Neutrophil (primary cell): ENCODE data around the gene DPH3.

Source experiments
- H3K27ac ChIP-seq: fragments of 200-600 bp; sonication (generic); 2 replicates; pipeline ENCODE4 v1.5.1; 2016; ENCODE audit warnings: mild to moderate bottlenecking, moderate library complexity
- H3K27me3 ChIP-seq: fragments of 200-600 bp; sonication (generic); 2 replicates; pipeline ENCODE4 v1.6.0; 2016; ENCODE audit warnings: mild to moderate bottlenecking
- H3K36me3 ChIP-seq: fragments of 200-600 bp; sonication (generic); 2 replicates; pipeline ENCODE4 v1.5.1; 2017
- H3K4me1 ChIP-seq, 2 experiments: fragments of 200-600 bp in 1 of 2; sonication (generic) in 1 of 2; 1 replicate in 1 of 2; 2 replicates in 1 of 2; pipeline versions ENCODE4 v1.5.1 to v1.6.1; 2013 to 2016; ENCODE audit warnings: low read depth in 1 of 2, low read length in 1 of 2, mild to moderate bottlenecking in 1 of 2, moderate library complexity in 1 of 2; ENCODE audit not compliant: control insufficient read depth in 1 of 2, insufficient read depth in 1 of 2
- H3K4me3 ChIP-seq, 2 experiments: fragments of 200-600 bp in 1 of 2; sonication (generic) in 1 of 2; 1 replicate in 1 of 2; 2 replicates in 1 of 2; pipeline ENCODE4 v1.5.1; 2013 to 2016; ENCODE audit warnings: low read depth in 1 of 2, low read length in 1 of 2, mild to moderate bottlenecking in 1 of 2, moderate library complexity in 1 of 2
- H3K9me3 ChIP-seq: fragments of 200-600 bp; sonication (generic); 2 replicates; pipeline ENCODE4 v1.5.1; 2016
- TF ChIP-seq, protein P1 (sequence below): fragments of 200-600 bp; sonication (generic); IDR thresholded peaks from 2 replicates; pipeline ENCODE4 v1.5.1; 2016; ENCODE audit warnings: antibody characterized with exemption

The DPH3 gene

DNA sequence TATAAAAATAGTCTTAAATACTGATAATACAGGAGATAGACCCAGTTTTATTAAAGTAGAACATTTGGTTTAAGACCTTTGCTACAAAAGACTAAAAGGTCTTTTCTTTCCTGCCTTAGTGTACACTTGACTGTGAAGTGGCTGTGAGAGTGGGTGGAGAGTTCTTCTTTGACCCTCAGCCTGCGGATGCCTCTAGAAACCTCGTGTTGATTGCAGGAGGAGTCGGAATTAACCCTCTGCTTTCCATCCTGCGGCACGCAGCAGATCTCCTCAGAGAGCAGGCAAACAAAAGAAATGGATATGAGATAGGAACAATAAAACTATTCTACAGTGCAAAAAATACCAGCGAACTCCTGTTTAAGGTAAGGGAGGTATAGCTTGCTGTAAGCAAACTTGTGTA, 36.8 kb upstream of the DPH3 start:
- peaks cover 29% of the 10 kb centered on the region for H3K36me3 ChIP-seq
- no peaks in the 10 kb centered on the region for H3K9me3 ChIP-seq
- no peak overlapping the region for H3K27ac ChIP-seq
- no peaks in the 10 kb centered on the region for H3K4me1 ChIP-seq
- H3K27me3 ChIP-seq, result no peaks in the 10 kb centered on the region
- H3K4me3 ChIP-seq, result no peak overlapping the region
- TF ChIP-seq, protein P1, sequence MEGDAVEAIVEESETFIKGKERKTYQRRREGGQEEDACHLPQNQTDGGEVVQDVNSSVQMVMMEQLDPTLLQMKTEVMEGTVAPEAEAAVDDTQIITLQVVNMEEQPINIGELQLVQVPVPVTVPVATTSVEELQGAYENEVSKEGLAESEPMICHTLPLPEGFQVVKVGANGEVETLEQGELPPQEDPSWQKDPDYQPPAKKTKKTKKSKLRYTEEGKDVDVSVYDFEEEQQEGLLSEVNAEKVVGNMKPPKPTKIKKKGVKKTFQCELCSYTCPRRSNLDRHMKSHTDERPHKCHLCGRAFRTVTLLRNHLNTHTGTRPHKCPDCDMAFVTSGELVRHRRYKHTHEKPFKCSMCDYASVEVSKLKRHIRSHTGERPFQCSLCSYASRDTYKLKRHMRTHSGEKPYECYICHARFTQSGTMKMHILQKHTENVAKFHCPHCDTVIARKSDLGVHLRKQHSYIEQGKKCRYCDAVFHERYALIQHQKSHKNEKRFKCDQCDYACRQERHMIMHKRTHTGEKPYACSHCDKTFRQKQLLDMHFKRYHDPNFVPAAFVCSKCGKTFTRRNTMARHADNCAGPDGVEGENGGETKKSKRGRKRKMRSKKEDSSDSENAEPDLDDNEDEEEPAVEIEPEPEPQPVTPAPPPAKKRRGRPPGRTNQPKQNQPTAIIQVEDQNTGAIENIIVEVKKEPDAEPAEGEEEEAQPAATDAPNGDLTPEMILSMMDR, result no peak

DNA sequence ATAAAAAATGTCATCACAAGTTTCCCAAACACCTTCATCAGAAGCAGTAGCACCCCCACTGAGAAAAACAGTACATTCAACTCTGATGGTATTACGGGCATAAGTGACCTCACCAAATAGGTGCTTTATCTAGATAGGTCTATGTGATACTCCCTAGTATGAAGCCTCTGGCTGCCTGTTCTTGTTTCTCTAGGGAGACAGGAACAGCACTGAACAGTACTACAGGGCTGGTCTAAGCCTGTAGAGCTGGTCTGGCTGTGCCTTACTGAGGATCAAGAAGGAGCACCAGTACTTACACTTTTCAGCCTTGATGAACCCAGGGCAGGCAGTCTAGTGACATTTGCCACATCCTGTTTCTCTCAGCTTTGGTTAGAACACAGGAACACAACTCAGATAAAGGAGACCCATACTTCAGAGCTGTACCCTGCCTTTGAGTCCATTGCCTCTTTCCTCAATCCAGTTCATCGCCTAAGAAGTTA, 36.2 kb upstream of the DPH3 start:
- Histone ChIP-seq H3K4me1 (no peaks in the 10 kb centered on the region), H3K4me3 (no peak overlapping the region), H3K9me3 (no peaks in the 10 kb centered on the region), H3K27me3 (no peaks in the 10 kb centered on the region), H3K36me3 (peaks cover 29% of the 10 kb centered on the region), H3K27ac (no peak overlapping the region)
- TF ChIP-seq, protein P1, result no peak

DNA sequence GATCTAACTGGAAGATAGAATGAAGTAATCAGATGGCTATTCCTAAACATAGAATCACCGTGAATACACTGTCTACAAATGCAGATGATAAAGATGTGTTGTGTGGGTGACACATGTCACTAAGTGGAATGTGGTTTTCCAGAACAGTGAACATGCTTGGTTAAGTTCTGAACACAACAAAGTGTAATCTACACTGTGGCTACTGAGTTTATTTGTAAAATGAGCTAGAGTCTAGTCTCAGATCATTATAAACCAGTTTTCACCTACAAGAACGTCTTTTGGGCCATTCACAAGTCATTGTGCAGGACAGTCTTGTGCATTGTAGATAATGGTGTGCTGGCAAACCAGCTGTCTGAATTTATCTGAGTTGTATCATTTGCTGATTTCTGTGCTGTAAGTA, 35.6 kb upstream of the DPH3 start:
- Histone ChIP-seq H3K4me1 (no peaks in the 10 kb centered on the region), H3K36me3 (peaks cover 26% of the 10 kb centered on the region), H3K27ac (no peak overlapping the region), H3K4me3 (no peak overlapping the region), H3K27me3 (no peaks in the 10 kb centered on the region), H3K9me3 (no peaks in the 10 kb centered on the region)
- TF ChIP-seq, protein P1, result no peak

DNA sequence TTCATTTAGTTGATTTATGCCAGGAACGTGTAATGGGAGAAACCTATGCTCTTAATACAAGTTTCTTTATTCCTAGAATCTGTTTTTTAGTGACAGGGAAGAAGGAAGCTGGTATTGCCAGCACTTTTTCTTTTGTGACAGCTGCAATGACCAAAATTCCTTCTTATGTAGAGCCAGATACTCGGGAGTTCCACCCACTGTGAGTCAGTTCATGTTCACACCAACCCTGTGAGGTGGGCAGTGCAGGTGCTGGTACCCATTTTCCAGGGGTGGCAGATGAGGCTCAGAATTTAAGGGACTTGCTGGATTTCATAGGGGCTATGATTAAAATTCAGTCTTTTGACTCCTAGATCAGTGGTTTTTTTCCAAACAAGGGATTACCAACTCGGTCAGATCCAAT, 35.0 kb upstream of the DPH3 start:
- Histone ChIP-seq H3K4me1 (no peaks in the 10 kb centered on the region), H3K4me3 (no peak overlapping the region), H3K27me3 (no peaks in the 10 kb centered on the region), H3K9me3 (no peaks in the 10 kb centered on the region), H3K36me3 (peaks cover 24% of the 10 kb centered on the region), H3K27ac (no peak overlapping the region)
- TF ChIP-seq, protein P1, result no peak

DNA sequence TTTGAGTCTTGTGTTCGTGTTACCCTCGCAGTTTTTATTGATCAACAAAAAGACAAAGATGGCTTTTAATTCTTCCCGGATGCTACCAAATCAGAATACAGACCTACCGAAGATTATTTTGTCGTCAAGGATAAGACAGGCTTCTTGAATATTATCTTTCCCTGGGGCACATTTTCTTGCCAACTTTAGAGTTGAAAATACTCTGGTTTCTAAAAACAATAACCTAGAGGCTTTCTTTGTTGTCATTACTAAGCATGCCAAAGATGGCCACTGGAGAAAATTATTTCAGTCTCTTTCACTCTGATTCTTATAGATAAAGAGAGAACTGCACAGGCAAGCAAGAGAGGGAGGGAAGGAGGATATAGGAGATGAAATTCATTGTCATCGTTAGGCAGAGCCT, 34.1 kb upstream of the DPH3 start:
- Histone ChIP-seq H3K36me3 (peaks cover 24% of the 10 kb centered on the region), H3K27ac (no peak overlapping the region), H3K9me3 (no peaks in the 10 kb centered on the region), H3K27me3 (no peaks in the 10 kb centered on the region), H3K4me3 (no peak overlapping the region), H3K4me1 (no peaks in the 10 kb centered on the region)
- TF ChIP-seq, protein P1, result no peak
